GM19395 (cell line): Measurements from ENCODE around the gene MAP3K19.
"Not testable (repeated sequence)": the region's sequence is repeated elsewhere in the genome, so short reads cannot be mapped to it uniquely, and the experiment has no call there.

Source experiments
- ATAC-seq: cut with Tn5 transposase; IDR thresholded peaks from one replicate; pipeline ENCODE4 v1.9.1; 2021; ENCODE audit warnings: mild to moderate bottlenecking, moderate library complexity; ENCODE audit not compliant: unreplicated experiment

The MAP3K19 gene

DNA sequence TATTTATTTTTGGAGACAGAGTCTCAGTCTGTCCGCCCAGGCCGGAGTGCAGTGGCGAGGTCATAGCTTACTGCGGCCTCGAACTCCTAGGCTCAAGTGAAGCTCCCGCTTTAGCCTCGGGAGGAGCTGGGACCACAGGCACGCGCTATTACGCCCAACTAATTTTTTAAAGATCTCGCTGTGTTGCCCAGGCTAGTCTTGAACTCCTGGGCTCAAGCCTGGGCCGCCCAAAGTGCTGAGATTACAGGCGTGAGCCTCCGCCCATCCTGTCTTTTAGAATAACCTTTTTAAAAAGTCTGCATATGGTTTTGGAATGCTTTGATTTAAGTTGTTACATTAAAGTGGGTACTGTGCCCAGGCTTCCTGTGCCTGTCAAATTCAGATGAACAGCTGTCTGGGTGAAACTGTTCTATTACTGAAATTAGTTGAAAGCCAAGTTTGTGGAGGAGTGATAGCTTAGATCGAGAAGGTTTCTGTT lies 5.8 kb upstream of the MAP3K19 start:
- ATAC-seq = peak; percentile 44

- ATAC-seq = peak; percentile 84
Observed at GRCh38 chr2:135052042-135052876, 5.0 kb upstream of the MAP3K19 start, which contains the start of gene RAB3GAP1. Gene RAB3GAP1 (plus strand): TSS chr2:135052292. CDS start chr2:135052308, 16 bp downstream.

DNA sequence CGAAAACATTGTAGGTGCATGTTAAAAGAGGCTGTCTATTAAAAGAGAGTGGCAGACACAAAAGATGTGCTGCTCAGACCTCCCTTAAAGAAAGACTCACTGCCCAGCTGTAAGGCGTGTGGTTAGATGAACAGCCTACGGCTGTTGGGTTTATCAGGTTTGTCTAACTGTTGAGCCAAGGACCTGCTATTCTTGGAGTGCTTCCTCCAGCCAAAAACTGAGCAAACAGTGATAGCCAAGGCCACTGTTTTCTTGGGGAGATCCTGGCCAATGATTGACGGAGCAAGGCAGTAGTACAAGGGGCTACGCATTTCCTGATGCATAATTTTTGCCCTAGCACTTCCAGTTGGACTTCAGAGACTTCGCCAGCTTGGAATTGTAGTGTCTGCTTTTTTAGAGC lies 3.4 kb upstream of the MAP3K19 start:
- ATAC-seq = no peak

- no peak for ATAC-seq
Observed at GRCh38 chr2:135050132-135050531, 2.9 kb upstream of the MAP3K19 start.

- ATAC-seq = no peak
Observed at GRCh38 chr2:135048122-135048521, 875 bp upstream of the MAP3K19 start.

DNA sequence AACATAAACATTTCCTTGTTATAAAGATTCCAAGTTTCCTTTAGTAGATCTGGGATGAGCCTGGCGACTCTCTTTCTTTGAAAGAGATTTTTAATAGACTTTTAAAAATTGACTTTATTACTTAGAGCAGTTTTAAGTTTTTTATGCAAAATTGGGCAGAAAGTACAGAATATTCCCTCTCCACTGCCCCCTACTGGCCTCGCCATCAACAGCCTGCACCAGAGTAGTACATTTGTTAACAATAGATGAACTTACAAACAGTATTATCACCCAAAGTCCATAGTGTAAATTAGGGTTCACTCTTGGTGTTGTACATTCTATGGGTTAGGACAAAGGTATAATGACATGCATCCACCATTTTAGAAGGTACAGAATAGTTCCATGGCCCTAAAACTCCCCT lies 3.9 kb downstream of the MAP3K19 start:
- ATAC-seq = no peak

GRCh38 chr2:135037831-135038230 lies 9.4 kb downstream of the MAP3K19 start:
- no peak for ATAC-seq

DNA sequence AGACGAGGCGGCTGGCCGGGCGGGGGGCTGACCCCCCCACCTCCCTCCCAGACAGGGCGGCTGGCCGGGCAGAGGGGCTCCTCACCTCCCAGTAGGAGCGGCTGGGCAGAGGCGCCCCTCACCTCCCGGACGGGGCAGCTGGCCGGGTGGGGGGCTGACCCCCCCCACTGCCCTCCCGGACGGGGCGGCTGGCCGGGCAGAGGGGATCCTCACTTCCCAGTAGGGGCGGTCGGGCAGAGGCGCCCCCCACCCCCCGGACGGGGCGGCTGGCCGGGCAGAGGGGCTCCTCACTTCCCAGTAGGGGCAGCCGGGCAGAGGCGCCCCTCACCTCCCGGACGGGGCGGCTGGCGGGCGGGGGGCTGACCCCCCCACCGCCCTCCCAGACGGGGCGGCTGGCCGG lies 14.0 kb downstream of the MAP3K19 start:
- not testable (repeated sequence) for ATAC-seq

DNA sequence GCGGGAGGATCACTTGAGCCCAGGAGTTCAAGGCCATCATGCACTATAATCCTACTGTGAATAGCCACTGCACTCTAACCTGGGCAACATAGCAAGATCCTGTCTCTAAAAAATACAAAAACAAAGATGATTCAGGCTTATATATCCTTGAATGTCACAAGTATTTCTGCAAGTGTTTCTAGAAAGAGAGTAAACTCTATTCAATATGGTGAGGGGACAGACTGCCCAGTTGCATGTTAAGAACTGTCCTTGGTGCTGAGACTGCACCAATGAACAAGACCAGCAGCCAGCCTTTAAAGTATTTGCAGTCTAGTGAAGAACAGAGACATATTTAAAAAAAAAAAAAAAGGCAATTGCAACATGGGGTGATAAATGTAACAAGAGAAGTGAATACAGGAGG lies 16.4 kb downstream of the MAP3K19 start:
- no peak for ATAC-seq

DNA sequence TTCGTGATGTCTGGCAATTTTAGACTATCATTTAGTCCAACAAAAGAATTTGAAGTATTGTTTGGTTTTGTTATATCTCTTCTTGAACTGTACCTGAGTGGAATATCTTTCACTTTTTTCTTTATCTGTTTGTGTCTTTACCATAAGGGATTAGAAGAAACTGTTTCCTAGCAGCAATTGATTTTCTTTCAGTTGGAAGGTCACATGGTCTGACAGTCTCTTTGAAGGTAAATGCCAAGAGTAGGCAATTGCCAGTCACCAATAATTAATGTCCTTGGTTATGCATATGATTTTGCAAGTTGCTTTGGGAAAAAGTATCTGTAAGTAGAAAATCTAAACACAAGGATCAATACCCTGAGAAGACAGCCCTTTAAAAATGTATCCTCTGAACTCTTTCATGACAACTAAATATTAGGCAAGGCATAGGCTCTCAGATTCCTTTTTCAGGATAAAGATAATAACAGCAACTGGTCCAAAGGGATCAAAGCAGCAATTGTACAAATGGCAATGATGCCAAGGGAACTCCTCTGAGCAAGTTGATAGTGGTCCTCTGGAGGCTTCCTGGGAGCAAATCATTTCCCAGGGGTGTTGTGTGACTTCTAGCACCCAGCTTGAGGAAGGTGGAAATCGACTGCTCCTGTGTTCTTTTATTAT lies 17.6 kb downstream of the MAP3K19 start:
- ATAC-seq = no peak

- no peak for ATAC-seq
Observed at GRCh38 chr2:135023886-135024485, 23.3 kb downstream of the MAP3K19 start.

DNA sequence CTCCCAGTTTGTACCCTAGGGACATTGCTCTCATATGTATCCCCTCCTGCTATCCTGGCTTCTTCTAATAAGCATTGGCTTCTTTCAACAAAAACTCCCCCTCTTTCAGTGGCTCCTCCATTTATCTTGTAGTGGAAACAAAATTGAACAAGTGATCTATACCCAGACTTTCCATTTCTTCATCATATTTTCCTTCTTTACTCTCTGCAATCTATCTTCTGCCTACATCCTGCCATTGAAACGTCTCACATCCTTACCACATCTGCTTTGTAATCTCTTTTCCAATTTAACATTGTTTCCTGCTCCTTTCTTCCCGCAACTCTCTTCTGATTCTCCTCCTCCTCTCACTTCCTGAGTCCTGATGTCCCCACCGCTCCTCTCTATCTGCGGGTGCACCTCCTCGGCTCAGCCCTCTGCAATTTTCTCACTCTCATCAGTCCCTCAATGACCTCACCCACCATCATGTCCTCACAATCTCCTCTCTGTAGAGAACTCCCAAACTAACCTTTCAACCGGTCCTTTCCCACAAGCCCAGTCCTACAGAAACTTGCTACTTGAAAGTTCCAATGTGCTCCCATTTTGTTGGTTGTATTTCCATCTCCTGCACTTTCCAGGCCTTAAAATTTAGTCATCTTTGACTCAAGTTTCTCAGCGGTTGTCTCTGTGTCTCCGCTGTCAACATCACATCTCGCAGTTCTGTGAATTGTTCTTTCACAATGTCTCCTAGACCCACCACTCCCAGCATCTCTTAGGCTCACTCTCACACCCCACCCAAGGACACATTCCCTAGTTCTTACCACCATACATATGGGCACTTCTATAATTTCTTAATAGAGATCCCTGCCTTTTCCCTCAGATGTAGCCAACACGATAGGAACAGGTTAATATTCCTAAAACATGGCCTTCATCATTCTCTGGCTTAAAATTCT lies 24.0 kb downstream of the MAP3K19 start:
- no peak for ATAC-seq

DNA sequence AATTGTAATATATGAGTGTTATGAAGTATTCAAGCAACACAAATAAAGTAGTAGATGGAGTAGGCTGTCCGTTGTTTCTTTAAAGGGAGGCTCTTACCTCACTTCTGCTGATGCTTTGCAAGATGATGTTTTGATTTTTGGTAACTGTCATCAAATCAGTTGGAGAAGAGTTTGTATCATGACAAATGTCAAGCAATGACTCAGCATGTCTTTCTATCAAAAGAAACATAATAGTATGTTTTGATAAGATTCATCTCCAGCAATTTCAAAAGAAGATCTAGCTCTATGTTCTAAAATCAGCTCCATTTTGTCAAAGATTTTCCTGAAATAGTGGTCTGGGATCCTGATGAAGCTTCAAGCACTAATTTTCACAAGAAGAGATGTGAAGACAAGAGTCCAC lies 25.6 kb downstream of the MAP3K19 start:
- no peak for ATAC-seq

GRCh38 chr2:135011633-135012032 lies 35.6 kb downstream of the MAP3K19 start:
- no peak for ATAC-seq

DNA sequence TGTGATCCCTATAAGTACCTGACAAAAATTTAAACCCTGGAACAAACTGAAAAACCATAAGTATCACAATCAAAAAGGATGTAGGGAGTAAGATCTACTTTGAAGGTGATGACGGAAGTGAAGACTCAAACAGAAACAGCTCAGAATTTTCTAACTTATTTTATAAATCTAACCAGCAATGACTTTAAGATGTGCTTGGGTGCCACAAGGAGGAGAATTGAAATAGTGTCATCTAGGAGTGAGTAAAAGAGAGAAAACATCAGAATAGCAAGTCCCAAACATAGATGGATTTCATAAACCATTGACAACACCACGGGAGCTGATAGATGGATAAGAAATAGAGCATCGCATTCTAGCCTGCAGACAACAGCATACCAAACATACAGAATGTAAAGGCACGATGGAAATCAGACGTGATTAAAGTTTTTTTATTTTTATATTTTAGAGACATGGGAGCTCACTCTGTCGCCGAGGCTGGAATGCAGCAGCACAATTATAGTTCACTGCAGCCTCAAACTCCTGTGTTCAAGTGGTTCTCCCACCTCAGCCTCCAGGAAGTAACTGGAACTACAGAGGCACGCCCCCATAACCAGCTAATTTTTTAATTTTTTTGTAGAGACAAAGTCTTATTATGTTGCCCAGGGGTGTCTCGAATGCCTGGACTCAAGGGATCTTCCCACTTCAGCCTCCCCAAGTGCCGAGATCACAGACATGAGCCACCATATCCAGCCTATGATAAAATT lies 36.9 kb downstream of the MAP3K19 start:
- no peak for ATAC-seq

DNA sequence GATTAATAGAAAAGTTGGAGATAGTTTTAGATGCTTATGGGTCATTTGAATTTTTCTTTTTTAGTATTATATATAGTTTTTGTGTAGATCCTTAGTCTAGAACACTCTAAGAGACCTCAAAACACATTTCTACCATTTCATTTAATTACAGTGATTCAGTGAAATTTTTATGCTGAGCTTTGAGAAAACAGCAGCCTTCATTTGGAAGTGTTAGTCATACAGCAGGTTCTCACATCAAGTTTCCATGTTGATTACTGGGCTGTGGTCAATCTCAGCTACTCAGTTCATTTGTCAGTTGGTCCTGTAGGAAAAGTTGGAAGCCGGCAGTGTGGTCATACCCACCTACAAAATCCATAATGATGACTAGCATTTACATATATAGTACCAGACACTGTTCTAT lies 37.9 kb downstream of the MAP3K19 start:
- ATAC-seq = no peak

- ATAC-seq = no peak
Observed at GRCh38 chr2:135005753-135006152, 41.5 kb downstream of the MAP3K19 start.

DNA sequence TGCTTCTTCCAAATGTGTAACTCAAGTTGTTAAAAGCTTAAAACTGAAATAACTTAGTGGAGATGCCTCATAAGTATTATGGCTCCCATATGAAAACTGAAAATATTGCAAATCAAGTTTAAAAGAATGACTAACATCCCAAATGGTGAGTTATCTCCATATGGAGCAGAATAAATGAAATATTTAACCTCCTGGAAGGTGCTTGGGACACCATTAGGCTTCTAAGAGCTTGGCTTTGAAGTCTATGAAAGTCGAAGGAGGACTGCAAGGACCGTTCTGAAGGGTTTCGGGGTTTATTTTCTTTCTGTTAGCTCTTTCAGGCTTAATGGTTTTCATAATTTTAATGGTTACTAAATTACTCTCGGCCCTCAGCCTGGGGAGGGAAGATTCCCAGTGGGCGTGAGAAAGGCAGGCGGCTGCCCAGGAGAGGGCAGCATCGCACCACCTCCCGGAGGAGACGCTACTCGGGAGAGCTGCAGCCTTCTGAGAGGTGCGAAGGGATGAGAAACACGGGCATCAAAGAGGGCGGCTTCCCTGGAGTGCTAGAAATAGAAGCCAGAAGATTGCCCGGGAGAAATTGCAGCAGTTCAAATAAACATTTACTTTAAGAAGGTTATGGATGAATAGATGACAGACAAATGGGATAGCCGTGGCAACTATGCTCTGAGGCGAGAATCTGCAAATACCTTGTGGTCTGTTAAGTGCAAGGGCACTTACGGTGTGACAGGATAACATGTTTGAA lies 43.1 kb downstream of the MAP3K19 start:
- ATAC-seq = peak; percentile 95

DNA sequence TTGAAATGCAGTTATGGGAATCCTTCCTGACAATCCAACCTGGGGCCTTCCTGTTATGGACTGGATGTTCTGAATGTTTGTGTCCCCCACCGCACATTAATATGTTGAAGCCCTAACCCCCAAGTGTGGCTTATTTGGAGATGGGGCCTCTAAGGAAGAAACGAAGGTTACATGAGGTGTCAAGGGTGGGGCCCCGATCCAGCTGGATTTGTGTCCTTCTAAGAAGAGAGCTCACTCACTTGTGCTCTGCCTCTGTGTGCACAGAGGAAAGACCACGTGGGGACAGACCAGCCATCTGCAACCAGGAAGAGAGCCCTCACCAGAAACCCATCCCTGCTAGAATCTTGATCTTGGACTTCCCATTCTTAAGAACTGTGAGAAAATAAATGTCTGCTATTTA lies 44.4 kb downstream of the MAP3K19 start:
- no peak for ATAC-seq
